GM12878 (cell line): ENCODE measurements around the gene RBM8A. TPM values are rescaled to one million over a fixed set of nuclear protein-coding genes. Genes with fewer than 3 reads are reported as not detected.
A peak's percentile ranks its signal among the peaks of the same experiment; 100 is the strongest.

ENCODE experiments used
- BMI1 ChIP-seq: fragments of 450-650 bp; IDR thresholded peaks from 2 replicates; pipeline ENCODE4 v1.6.1; 2016; ENCODE audit warnings: mild to moderate bottlenecking, moderate library complexity, borderline replicate concordance
- GABPA ChIP-seq: IDR thresholded peaks from 2 replicates; pipeline ENCODE4 v1.6.1; 2014; ENCODE audit warnings: antibody characterized with exemption, low read depth, mild to moderate bottlenecking, inconsistent platforms
- KDM1A ChIP-seq: fragments of 200-600 bp; sonication (generic); IDR thresholded peaks from 2 replicates; pipeline ENCODE4 v1.6.1; 2016; ENCODE audit warnings: borderline replicate concordance
- MXI1 ChIP-seq: fragments of 150-350 bp; IDR thresholded peaks from 2 replicates; pipeline ENCODE4 v1.6.1; 2011; ENCODE audit warnings: low read depth, mild to moderate bottlenecking, inconsistent platforms, low read length, improper control_type of control experiment
- NRF1 ChIP-seq: conservative IDR thresholded peaks from 2 replicates; pipeline ENCODE4 v1.6.1; 2011; ENCODE audit warnings: mild to moderate bottlenecking, low read depth, low read length, improper control_type of control experiment
- SMAD1 ChIP-seq: fragments of 450-650 bp; IDR thresholded peaks from 2 replicates; pipeline ENCODE4 v1.6.1; 2018; ENCODE audit warnings: mild to moderate bottlenecking, low read depth; ENCODE audit not compliant: partially characterized antibody
- SMAD5 ChIP-seq: IDR thresholded peaks from 2 replicates; pipeline ENCODE4 v1.6.1; 2016; ENCODE audit warnings: antibody characterized with exemption, low read depth
- SMC3 ChIP-seq: IDR thresholded peaks from 2 replicates; pipeline ENCODE4 v1.6.1; 2011; ENCODE audit warnings: low read length, improper control_type of control experiment, borderline replicate concordance
- STAT3 ChIP-seq: IDR thresholded peaks from 2 replicates; pipeline ENCODE4 v1.6.1; 2011; ENCODE audit warnings: low read depth, low read length, improper control_type of control experiment
- TAF1 ChIP-seq: IDR thresholded peaks from 2 replicates; pipeline ENCODE4 v1.6.1; 2011; ENCODE audit warnings: mild to moderate bottlenecking, low read depth, low read length, borderline replicate concordance
- TBL1XR1 ChIP-seq: IDR thresholded peaks from 2 replicates; pipeline ENCODE4 v1.6.1; 2012; ENCODE audit warnings: low read depth, low read length, improper control_type of control experiment
- ZBED1 ChIP-seq: IDR thresholded peaks from 2 replicates; pipeline ENCODE4 v1.6.1; 2016; ENCODE audit warnings: borderline replicate concordance
- ZNF384 ChIP-seq: IDR thresholded peaks from 2 replicates; pipeline ENCODE4 v1.6.1; 2012; ENCODE audit warnings: low read depth, mild to moderate bottlenecking, low read length, improper control_type of control experiment, borderline replicate concordance
- polyA plus RNA-seq, 11 experiments: library from polyadenylated mRNA; depleted of rRNA in 4 of 11; unstranded in 6 of 11; stranded (reverse) in 5 of 11; fragments of >200 nt; fragmentation: Nextera tagmentation in 4 of 11; fragmentation: Illumina TruSeq in 1 of 11; extraction: Ambion mirVana in 4 of 11; extraction: Trizol in 1 of 11; gene quantifications; 1 replicate in 1 of 11; 2 replicates in 10 of 11; pipeline versions ENCODE4 v1.2.1 to v1.2.3, GENCODE V29; 2011 to 2016; ENCODE audit warnings: inconsistent platforms in 2 of 11, missing spikeins in 2 of 11, low read depth in 1 of 11
- total RNA-seq, 4 experiments: library from RNA; depleted of rRNA in 3 of 4; stranded (reverse); fragments of >200 nt in 3 of 4; fragmentation: Illumina TruSeq in 1 of 4; extraction: Trizol in 1 of 4; gene quantifications; 2 replicates each; pipeline versions ENCODE4 v1.2.1 to v1.2.3, GENCODE V29; 2013 to 2021
- TF ChIP-seq, protein P1 (sequence below): IDR thresholded peaks from 2 replicates; pipeline ENCODE4 v1.6.1; 2012; ENCODE audit warnings: mild to moderate bottlenecking, low read depth, low read length
- TF ChIP-seq, protein P2 (sequence below): fragments of 450-650 bp; IDR thresholded peaks from 2 replicates; pipeline ENCODE4 v1.6.1; 2014; ENCODE audit warnings: mild to moderate bottlenecking
- TF ChIP-seq, protein P3 (sequence below): IDR thresholded peaks from 2 replicates; pipeline ENCODE4 v1.6.1; 2011; ENCODE audit warnings: low read depth, low read length, improper control_type of control experiment, borderline replicate concordance
- TF ChIP-seq, protein P4 (sequence below): fragments of 150-350 bp; IDR thresholded peaks from 2 replicates; pipeline ENCODE4 v1.6.1; 2014; ENCODE audit warnings: mild to moderate bottlenecking, low read depth, low read length
- TF ChIP-seq, protein P5 (sequence below): fragments of 450-650 bp; IDR thresholded peaks from 2 replicates; pipeline ENCODE4 v1.6.1; 2017; ENCODE audit warnings: mild to moderate bottlenecking, moderate library complexity

The RBM8A gene
- total and polyA plus RNA-seq, 10 of the 15 experiments (the other 5 are each of a cell fraction or from before 2014, with no cell fraction given) = 110 to 1,248 (median 248) TPM

DNA sequence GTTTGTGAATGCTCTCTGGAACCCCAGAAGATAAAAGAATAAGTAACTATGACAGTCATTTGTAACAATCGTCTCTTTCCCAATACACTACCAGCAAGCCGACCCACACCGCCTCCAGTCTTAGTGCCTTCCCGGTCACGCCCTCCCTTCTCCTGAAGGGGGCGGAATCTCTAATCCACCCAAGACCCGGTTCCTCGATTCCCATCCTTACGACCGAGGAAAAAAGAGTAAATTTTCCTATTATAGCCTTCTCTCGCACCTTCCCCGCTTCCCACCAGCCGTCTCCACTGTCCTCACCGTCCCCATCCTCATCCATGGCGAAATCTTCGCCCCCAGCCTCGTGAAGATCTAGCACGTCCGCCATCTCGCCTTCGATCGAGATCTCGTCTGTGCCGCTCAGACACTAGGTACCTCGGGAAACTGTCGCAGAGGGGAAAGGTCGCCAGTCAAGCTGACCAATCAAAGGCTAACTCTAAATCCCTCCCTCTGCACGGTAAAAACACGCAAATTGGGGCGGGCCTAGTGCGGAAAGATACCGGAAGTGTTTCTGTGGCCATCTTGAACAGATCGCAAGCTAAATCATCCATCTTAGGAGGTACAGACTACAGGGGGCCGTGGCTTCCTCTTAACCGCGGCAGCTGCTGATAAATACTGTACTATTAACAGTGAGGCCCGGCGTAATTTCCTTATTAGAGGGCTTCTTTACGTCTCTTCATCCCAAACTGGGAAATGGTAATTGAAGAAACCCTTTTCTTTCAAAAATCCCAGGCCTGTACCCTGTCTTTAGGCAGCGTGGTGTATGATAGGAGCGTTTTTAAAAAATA, at the start of gene RBM8A (continued):
- TF ChIP-seq, protein P1, sequence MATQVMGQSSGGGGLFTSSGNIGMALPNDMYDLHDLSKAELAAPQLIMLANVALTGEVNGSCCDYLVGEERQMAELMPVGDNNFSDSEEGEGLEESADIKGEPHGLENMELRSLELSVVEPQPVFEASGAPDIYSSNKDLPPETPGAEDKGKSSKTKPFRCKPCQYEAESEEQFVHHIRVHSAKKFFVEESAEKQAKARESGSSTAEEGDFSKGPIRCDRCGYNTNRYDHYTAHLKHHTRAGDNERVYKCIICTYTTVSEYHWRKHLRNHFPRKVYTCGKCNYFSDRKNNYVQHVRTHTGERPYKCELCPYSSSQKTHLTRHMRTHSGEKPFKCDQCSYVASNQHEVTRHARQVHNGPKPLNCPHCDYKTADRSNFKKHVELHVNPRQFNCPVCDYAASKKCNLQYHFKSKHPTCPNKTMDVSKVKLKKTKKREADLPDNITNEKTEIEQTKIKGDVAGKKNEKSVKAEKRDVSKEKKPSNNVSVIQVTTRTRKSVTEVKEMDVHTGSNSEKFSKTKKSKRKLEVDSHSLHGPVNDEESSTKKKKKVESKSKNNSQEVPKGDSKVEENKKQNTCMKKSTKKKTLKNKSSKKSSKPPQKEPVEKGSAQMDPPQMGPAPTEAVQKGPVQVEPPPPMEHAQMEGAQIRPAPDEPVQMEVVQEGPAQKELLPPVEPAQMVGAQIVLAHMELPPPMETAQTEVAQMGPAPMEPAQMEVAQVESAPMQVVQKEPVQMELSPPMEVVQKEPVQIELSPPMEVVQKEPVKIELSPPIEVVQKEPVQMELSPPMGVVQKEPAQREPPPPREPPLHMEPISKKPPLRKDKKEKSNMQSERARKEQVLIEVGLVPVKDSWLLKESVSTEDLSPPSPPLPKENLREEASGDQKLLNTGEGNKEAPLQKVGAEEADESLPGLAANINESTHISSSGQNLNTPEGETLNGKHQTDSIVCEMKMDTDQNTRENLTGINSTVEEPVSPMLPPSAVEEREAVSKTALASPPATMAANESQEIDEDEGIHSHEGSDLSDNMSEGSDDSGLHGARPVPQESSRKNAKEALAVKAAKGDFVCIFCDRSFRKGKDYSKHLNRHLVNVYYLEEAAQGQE = no peak
- TF ChIP-seq ZNF384 (no peak), SMAD5 (peak; percentile 94), ZBED1 (peak; percentile 55; the same call in 1 of the 2 replicates), TBL1XR1 (peak; percentile 46; the same call in 1 of the 2 replicates), BMI1 (no peak), GABPA (peak; percentile 83), SMAD1 (peak; percentile 93), KDM1A (no peak), SMC3 (no peak), STAT3 (no peak), TAF1 (peak; percentile 85; the same call in 1 of the 2 replicates), MXI1 (0 out of 2 replicates have a peak, but pooled peaks have one; percentile 26), NRF1 (no peak)
- TF ChIP-seq, protein P2, sequence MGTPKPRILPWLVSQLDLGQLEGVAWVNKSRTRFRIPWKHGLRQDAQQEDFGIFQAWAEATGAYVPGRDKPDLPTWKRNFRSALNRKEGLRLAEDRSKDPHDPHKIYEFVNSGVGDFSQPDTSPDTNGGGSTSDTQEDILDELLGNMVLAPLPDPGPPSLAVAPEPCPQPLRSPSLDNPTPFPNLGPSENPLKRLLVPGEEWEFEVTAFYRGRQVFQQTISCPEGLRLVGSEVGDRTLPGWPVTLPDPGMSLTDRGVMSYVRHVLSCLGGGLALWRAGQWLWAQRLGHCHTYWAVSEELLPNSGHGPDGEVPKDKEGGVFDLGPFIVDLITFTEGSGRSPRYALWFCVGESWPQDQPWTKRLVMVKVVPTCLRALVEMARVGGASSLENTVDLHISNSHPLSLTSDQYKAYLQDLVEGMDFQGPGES = no peak
- TF ChIP-seq, protein P3, sequence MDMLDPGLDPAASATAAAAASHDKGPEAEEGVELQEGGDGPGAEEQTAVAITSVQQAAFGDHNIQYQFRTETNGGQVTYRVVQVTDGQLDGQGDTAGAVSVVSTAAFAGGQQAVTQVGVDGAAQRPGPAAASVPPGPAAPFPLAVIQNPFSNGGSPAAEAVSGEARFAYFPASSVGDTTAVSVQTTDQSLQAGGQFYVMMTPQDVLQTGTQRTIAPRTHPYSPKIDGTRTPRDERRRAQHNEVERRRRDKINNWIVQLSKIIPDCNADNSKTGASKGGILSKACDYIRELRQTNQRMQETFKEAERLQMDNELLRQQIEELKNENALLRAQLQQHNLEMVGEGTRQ = no peak
- TF ChIP-seq, protein P4, sequence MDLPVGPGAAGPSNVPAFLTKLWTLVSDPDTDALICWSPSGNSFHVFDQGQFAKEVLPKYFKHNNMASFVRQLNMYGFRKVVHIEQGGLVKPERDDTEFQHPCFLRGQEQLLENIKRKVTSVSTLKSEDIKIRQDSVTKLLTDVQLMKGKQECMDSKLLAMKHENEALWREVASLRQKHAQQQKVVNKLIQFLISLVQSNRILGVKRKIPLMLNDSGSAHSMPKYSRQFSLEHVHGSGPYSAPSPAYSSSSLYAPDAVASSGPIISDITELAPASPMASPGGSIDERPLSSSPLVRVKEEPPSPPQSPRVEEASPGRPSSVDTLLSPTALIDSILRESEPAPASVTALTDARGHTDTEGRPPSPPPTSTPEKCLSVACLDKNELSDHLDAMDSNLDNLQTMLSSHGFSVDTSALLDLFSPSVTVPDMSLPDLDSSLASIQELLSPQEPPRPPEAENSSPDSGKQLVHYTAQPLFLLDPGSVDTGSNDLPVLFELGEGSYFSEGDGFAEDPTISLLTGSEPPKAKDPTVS = no peak; the same call in 1 of the 2 replicates
- TF ChIP-seq, protein P5, sequence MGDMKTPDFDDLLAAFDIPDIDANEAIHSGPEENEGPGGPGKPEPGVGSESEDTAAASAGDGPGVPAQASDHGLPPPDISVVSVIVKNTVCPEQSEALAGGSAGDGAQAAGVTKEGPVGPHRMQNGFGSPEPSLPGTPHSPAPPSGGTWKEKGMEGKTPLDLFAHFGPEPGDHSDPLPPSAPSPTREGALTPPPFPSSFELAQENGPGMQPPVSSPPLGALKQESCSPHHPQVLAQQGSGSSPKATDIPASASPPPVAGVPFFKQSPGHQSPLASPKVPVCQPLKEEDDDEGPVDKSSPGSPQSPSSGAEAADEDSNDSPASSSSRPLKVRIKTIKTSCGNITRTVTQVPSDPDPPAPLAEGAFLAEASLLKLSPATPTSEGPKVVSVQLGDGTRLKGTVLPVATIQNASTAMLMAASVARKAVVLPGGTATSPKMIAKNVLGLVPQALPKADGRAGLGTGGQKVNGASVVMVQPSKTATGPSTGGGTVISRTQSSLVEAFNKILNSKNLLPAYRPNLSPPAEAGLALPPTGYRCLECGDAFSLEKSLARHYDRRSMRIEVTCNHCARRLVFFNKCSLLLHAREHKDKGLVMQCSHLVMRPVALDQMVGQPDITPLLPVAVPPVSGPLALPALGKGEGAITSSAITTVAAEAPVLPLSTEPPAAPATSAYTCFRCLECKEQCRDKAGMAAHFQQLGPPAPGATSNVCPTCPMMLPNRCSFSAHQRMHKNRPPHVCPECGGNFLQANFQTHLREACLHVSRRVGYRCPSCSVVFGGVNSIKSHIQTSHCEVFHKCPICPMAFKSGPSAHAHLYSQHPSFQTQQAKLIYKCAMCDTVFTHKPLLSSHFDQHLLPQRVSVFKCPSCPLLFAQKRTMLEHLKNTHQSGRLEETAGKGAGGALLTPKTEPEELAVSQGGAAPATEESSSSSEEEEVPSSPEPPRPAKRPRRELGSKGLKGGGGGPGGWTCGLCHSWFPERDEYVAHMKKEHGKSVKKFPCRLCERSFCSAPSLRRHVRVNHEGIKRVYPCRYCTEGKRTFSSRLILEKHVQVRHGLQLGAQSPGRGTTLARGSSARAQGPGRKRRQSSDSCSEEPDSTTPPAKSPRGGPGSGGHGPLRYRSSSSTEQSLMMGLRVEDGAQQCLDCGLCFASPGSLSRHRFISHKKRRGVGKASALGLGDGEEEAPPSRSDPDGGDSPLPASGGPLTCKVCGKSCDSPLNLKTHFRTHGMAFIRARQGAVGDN = peak; percentile 96
